ACHN (cell line): ENCODE results near the gene OPN1SW.

Experiments
- DNase-seq: peaks from one replicate; pipeline ENCODE4 v3.0.0-alpha.2; 2015
- in situ Hi-C: cut with HindIII; loops from 2 replicates; pipeline ENCODE4 v1.10.0; 2017; ENCODE audit warnings: low sequenced_read_pairs, low pct_ligation_motif_present, low pct_unique_long_range_greater_than_20kb

Gene OPN1SW

GRCh38 chr7:128739990-128740682 is 35.5 kb downstream of the OPN1SW start:
- peak; percentile 16 for DNase-seq
- in situ Hi-C loops, result no loop called here

GRCh38 chr7:128739048-128739962 is 36.3 kb downstream of the OPN1SW start, which contains the start of gene CALU:
Gene CALU, plus strand, starts transcription at chr7:128739359. Its CDS starts 9,225 bp downstream, at chr7:128748584.
- in situ Hi-C loops, result no loop called here
- peak; percentile 99 for DNase-seq

GRCh38 chr7:128738570-128739047 is 37.0 kb downstream of the OPN1SW start:
- in situ Hi-C loops, result no loop called here
- DNase-seq, result no peak

GRCh38 chr7:128737867-128738385 is 37.7 kb downstream of the OPN1SW start:
- in situ Hi-C loops, result no loop called here

GRCh38 chr7:128737441-128737840 is 38.2 kb downstream of the OPN1SW start:
- in situ Hi-C loops, result no loop called here
- DNase-seq, result no peak

More at GRCh38 chr7:128737867-128738385, 37.7 kb downstream of the OPN1SW start:
- DNase-seq, result peak; percentile 72

- in situ Hi-C loops, result no loop called here
These were observed 40.2 kb downstream of the OPN1SW start for GRCh38 chr7:128735436-128735835.

GRCh38 chr7:128734890-128735289 is 40.7 kb downstream of the OPN1SW start:
- in situ Hi-C loops, result no loop called here
- no peak for DNase-seq

More at GRCh38 chr7:128735436-128735835, 40.2 kb downstream of the OPN1SW start:
- no peak for DNase-seq

GRCh38 chr7:128733278-128733645 is 42.3 kb downstream of the OPN1SW start:
- in situ Hi-C loops, result no loop called here
- no peak for DNase-seq

GRCh38 chr7:128732521-128733277 is 42.9 kb downstream of the OPN1SW start:
- in situ Hi-C loops, result no loop called here
- no peak for DNase-seq

- in situ Hi-C loops, result no loop called here
- no peak for DNase-seq
These were observed 44.4 kb downstream of the OPN1SW start for GRCh38 chr7:128731184-128731583.

GRCh38 chr7:128729494-128729893 is 46.1 kb downstream of the OPN1SW start:
- no peak for DNase-seq

GRCh38 chr7:128728598-128728997 is 47.0 kb downstream of the OPN1SW start:
- in situ Hi-C loops, result no loop called here
- DNase-seq, result no peak

More at GRCh38 chr7:128729494-128729893, 46.1 kb downstream of the OPN1SW start:
- in situ Hi-C loops, result no loop called here

- DNase-seq, result no peak
These were observed 48.4 kb downstream of the OPN1SW start for GRCh38 chr7:128727239-128727638.

GRCh38 chr7:128726737-128727072 is 48.9 kb downstream of the OPN1SW start:
- no peak for DNase-seq
- in situ Hi-C loops, result no loop called here

More at GRCh38 chr7:128727239-128727638, 48.4 kb downstream of the OPN1SW start:
- in situ Hi-C loops, result no loop called here

GRCh38 chr7:128726059-128726736 is 49.4 kb downstream of the OPN1SW start:
- in situ Hi-C loops, result no loop called here

GRCh38 chr7:128725531-128725930 is 50.1 kb downstream of the OPN1SW start:
- no peak for DNase-seq
- in situ Hi-C loops, result no loop called here

More at GRCh38 chr7:128726059-128726736, 49.4 kb downstream of the OPN1SW start:
- DNase-seq, result no peak

- in situ Hi-C loops, result no loop called here
These were observed 50.9 kb downstream of the OPN1SW start for GRCh38 chr7:128724743-128725142.

More at GRCh38 chr7:128724743-128725142, 50.9 kb downstream of the OPN1SW start:
- no peak for DNase-seq
